ENCODE data around the gene KCND2. TPM values are rescaled to one million over a fixed set of nuclear protein-coding genes. Genes with fewer than 3 reads are reported as not detected.

KCND2 gene
- total RNA-seq, 2 experiments from 2014 or later = not detected

DNA sequence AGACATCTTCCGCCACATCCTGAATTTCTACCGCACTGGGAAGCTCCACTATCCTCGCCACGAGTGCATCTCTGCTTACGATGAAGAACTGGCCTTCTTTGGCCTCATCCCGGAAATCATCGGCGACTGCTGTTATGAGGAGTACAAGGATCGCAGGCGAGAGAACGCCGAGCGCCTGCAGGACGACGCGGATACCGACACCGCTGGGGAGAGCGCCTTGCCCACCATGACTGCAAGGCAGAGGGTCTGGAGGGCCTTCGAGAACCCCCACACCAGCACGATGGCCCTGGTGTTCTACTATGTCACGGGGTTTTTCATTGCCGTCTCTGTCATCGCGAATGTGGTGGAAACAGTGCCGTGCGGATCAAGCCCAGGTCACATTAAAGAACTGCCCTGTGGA, 1.9 kb downstream of the KCND2 start:
- Mint-ChIP-seq H3K27ac (no peak overlapping the region), H3K4me1 (peaks cover 12% of the 10 kb centered on the region), H3K36me3 (ENCODE audit: low read depth) (no peaks in the 10 kb centered on the region), H3K27me3 (peaks cover 29% of the 10 kb centered on the region), H3K4me3 (no peak overlapping the region), H3K9me3 (peaks cover 3% of the 10 kb centered on the region)
- no peak for DNase-seq
- ChIA-PET POLR2A (no interaction called here), CTCF (no interaction called here)

DNA sequence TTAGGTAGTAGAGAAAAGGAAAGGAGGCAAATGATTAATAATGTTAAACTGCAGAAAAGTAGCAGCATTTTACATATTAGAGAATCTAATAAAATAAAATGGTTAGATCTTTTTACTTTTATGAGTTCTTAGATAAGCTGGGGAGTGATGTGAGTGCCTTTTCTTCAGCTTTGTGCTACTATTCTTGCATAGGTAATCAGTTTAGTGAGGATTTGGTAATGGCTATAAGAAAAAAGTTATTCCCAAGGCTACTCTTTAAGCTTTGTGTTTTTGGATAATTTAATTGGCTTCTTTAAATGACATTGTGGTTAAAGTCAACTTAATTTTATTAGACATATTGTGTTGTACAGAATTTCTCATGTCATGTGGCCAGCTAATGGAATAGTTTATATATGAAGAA, 3.7 kb downstream of the KCND2 start:
- no peaks in the 10 kb centered on the region for H3K36me3 Mint-ChIP-seq (ENCODE audit: low read depth)
- H3K4me3 Mint-ChIP-seq = no peak overlapping the region
- no peak for DNase-seq
- H3K4me1 Mint-ChIP-seq = peaks cover 12% of the 10 kb centered on the region
- H3K27ac Mint-ChIP-seq = no peak overlapping the region
- H3K27me3 Mint-ChIP-seq = peaks cover 25% of the 10 kb centered on the region
- ChIA-PET POLR2A (no interaction called here), CTCF (no interaction called here)
- peaks cover 3% of the 10 kb centered on the region for H3K9me3 Mint-ChIP-seq

DNA sequence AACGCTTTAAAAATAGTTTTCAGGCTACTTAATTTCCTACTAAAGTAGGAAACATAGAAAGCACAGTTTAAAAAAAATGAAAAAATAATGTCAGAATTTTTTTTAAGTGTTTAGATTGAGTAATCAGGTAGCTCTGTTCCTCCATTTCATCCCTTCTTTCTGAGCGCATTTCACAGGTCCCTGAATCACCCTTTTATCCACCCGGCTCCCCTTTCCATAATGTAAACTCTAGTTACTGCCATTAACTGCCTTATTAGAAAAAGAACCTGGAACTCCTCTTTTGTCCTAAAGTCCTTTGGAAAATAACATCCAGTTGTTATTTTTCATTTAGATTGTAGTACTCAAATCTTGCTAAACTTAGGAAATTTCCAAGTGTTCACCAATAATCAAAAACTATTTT, 5.8 kb downstream of the KCND2 start:
- H3K27me3 Mint-ChIP-seq = peaks cover 8% of the 10 kb centered on the region
- no peaks in the 10 kb centered on the region for H3K36me3 Mint-ChIP-seq (ENCODE audit: low read depth)
- DNase-seq = no peak
- ChIA-PET CTCF (no interaction called here), POLR2A (no interaction called here)
- H3K27ac Mint-ChIP-seq = no peak overlapping the region
- H3K9me3 Mint-ChIP-seq = peaks cover 3% of the 10 kb centered on the region
- H3K4me3 Mint-ChIP-seq = no peak overlapping the region
- no peaks in the 10 kb centered on the region for H3K4me1 Mint-ChIP-seq

DNA sequence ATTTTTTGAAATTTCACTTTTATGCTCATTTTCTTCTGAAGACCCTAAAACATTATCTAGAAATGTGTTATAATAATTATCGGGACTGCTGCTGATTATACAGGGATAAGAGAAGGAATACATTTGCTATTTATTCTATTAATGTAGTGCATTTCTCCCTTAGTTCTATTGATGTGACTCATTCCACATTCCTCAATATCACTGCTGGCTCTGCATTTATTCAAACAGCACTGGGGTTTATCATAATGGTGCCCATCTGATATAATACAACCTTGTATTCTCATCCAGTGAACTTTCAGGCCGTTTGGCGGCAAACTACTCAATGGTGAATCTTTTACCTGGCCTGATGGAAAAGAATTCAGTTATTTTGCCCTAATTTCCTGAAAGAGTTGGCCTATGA, 7.8 kb downstream of the KCND2 start:
- H3K4me3 Mint-ChIP-seq = no peak overlapping the region
- no peak overlapping the region for H3K27ac Mint-ChIP-seq
- DNase-seq = no peak
- H3K36me3 Mint-ChIP-seq (ENCODE audit: low read depth) = no peaks in the 10 kb centered on the region
- ChIA-PET POLR2A (no interaction called here), CTCF (no interaction called here)
- no peaks in the 10 kb centered on the region for H3K4me1 Mint-ChIP-seq
- H3K9me3 Mint-ChIP-seq = no peaks in the 10 kb centered on the region
- no peaks in the 10 kb centered on the region for H3K27me3 Mint-ChIP-seq

DNA sequence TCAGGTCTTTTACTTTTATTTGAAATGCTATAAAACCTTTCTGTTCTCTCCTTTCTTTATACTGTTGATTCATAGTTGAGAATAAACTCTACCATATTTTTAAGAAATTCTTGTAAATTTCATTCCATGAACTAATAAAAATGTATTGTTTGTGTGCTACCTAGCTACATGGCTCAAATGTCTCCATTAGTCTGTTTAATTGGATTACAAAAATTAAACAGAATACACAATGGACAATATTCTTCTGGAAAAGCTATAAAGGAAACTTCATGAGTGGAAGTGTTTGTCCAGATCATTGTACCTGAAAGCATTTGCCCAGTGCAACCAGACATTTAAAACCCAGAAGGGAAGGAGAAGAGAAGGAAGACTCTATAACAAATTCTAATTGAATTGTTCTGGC, 20.1 kb downstream of the KCND2 start:
- DNase-seq = no peak
- H3K4me1 Mint-ChIP-seq = no peaks in the 10 kb centered on the region
- POLR2A ChIA-PET = no interaction called here

DNA sequence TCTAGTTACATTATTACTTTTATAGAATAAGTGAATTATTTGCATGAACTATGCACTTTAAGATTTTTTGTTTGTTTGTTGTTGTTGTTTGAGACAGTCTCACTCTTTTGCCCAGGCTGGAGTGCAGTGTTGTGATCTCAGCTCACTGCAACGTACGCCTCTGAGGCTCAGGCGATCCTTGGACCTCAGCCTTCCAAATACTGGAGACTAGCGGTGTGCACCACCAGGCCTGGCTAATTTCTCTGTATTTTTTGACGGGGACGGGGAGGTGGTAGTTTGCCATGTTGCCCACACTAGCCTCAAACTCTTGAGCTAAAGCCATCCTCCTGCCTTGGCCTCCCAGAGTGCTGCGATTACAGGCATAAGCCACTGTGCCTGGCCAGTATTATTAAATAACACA, 29.2 kb downstream of the KCND2 start:
- Mint-ChIP-seq H3K4me1 (no peaks in the 10 kb centered on the region), H3K36me3 (ENCODE audit: low read depth) (no peaks in the 10 kb centered on the region), H3K4me3 (no peak overlapping the region), H3K27me3 (no peaks in the 10 kb centered on the region), H3K9me3 (no peaks in the 10 kb centered on the region), H3K27ac (no peak overlapping the region)
- no peak for DNase-seq
- CTCF ChIA-PET = no interaction called here
- POLR2A ChIA-PET = no interaction called here

More for the DNA sequence above, 20.1 kb downstream of the KCND2 start:
- Mint-ChIP-seq H3K27ac (no peak overlapping the region), H3K9me3 (peaks cover 5% of the 10 kb centered on the region), H3K27me3 (no peaks in the 10 kb centered on the region), H3K4me3 (no peak overlapping the region), H3K36me3 (ENCODE audit: low read depth) (no peaks in the 10 kb centered on the region)
- CTCF ChIA-PET = no interaction called here

DNA sequence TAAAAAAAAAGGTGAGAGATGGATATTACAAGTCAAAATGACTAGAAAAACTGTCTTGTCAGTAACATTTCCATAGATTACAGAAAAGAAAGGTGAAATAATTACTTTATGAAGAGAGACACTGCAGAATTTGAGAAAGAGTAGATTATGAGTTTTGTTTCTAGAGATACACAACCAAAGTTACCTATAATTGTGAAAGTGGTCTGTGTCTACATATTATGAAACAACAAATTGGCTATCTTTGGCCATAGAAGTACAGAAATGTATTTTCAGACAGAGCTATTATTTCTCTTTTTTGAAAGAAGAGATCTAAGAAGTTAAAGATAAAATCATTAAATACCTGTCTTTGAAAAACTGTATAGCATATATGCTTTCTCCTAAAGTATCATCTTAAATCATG, 30.1 kb downstream of the KCND2 start:
- Mint-ChIP-seq H3K4me1 (no peaks in the 10 kb centered on the region), H3K4me3 (no peak overlapping the region), H3K27ac (no peak overlapping the region), H3K36me3 (ENCODE audit: low read depth) (no peaks in the 10 kb centered on the region), H3K27me3 (no peaks in the 10 kb centered on the region), H3K9me3 (no peaks in the 10 kb centered on the region)
- POLR2A ChIA-PET = no interaction called here
- no peak for DNase-seq
- CTCF ChIA-PET = no interaction called here

DNA sequence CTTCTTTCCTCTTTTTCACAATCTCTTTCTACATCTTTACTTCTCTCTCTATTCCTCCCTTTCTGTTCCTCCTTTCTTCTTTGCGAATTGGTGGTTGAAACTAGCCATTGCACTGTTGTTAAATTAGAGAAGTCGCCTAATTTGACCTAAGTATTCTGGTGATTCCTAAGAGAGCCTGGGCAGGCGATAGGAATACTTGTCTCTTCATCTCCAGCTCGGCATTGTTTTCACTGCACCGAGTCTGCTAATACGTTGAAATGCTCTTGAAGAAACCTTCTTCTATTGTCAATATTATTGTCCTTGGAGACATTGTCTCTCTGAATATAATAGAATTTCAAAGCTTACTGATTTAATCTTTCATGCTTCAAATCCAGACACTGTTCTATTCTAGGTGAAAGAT, 31.7 kb downstream of the KCND2 start:
- no peaks in the 10 kb centered on the region for H3K27me3 Mint-ChIP-seq
- DNase-seq = no peak
- H3K36me3 Mint-ChIP-seq (ENCODE audit: low read depth) = no peaks in the 10 kb centered on the region
- no peaks in the 10 kb centered on the region for H3K4me1 Mint-ChIP-seq
- H3K4me3 Mint-ChIP-seq = no peak overlapping the region
- H3K9me3 Mint-ChIP-seq = no peaks in the 10 kb centered on the region
- POLR2A ChIA-PET = no interaction called here
- CTCF ChIA-PET = no interaction called here
- no peak overlapping the region for H3K27ac Mint-ChIP-seq

DNA sequence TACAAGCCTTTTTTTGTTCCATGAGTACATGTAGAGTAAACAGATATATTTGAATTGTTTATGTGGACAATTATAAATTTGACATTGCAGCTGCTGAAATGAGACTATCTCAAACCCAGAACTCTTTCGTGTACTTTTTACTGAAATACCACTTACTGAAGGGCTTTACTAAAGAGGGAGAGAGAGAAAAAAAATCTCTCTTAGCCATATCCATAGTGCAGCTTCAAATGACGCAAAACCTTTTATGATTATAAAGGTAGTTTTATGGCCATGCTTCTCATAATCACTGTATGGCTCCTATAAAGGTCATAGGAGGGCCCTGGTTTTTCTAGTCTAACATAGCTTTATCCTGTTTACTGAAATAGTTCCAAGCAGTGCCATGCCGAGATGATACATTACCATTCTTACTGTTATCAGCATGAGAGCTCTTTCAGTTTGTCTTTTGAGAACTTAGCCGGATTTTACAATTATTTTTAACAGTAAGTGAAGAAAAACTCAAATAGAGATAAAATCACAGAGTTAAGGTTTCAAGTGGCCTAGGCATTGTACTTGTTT, 35.1 kb downstream of the KCND2 start:
- H3K9me3 Mint-ChIP-seq = no peaks in the 10 kb centered on the region
- H3K4me1 Mint-ChIP-seq = no peaks in the 10 kb centered on the region
- H3K36me3 Mint-ChIP-seq (ENCODE audit: low read depth) = no peaks in the 10 kb centered on the region
- no peak for DNase-seq
- ChIA-PET CTCF (no interaction called here), POLR2A (no interaction called here)
- no peaks in the 10 kb centered on the region for H3K27me3 Mint-ChIP-seq
- no peak overlapping the region for H3K27ac Mint-ChIP-seq
- no peak overlapping the region for H3K4me3 Mint-ChIP-seq

DNA sequence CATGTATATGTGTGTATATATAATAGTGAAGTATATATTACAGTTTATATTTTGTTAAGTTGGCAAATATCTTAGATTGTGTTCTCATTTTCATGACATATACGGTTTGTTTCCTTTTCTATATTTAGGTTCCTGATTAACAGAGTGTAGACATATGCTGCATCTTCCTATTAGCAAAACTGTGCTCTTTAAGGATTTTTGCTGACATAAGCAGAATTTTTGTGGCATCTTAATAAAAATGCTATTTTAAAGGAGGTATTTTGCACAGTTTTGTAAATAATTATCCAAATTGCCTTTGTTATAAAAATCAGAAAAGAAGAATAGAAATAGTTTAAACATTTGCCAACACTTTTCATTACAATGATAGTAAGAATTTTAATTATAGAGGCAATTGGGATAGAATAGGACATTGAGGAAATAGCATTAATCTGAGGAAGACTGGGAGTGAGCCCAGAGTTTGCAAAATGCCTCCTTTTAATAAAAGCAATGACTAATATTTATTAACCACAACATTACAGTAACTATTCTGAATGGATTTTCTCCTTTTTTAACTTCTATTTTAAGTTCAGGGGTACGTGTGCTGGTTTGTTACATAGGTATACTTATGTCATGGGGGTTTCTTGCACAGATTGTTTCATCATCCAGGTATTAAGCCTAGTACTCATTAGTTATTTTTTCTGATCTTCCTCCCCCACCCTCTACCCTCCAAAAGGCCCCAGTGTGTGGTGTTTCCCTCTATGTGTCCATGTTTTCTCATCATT, 38.2 kb downstream of the KCND2 start:
- Mint-ChIP-seq H3K4me1 (no peaks in the 10 kb centered on the region), H3K27ac (no peak overlapping the region), H3K4me3 (no peak overlapping the region), H3K36me3 (ENCODE audit: low read depth) (no peaks in the 10 kb centered on the region), H3K9me3 (peaks cover 2% of the 10 kb centered on the region), H3K27me3 (no peaks in the 10 kb centered on the region)
- POLR2A ChIA-PET = no interaction called here
- CTCF ChIA-PET = no interaction called here
- DNase-seq = no peak

DNA sequence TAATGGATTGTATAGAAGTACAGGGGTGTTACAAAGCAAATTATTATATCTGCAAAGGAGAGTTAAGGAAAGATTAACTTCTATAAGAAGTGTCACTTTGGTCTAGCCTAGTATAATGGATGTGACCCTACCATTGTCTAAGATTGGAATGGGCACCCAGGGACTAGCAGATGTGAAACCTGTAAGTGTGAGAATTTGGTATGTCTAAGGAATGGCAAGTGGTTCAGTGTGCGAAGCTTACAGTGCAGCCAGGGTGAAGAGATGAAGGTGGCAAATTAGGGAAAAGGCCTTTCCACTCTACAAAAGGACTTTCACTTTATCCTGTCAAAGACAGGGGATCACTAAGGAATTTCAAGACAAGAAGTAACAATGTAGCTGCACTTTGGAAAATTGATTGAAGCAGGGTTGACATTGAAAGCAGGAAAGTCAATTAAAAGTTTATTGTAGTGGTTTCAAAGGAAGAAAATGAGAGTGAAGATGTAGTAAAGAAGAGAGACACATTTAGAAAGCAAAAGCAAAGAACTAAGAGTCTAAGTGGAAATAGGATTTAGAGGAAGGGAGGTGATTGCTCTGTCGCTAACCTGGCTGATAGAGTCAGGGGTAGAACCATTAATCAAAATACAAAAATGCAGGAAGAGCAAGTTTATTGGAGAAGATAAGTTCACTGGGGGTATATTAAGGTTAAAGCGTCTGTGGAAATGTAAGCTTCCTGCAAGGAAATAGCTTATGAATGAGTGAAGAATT, 47.4 kb downstream of the KCND2 start:
- H3K4me1 Mint-ChIP-seq = no peaks in the 10 kb centered on the region
- H3K36me3 Mint-ChIP-seq (ENCODE audit: low read depth) = no peaks in the 10 kb centered on the region
- H3K4me3 Mint-ChIP-seq = no peak overlapping the region
- POLR2A ChIA-PET = no interaction called here
- no peak overlapping the region for H3K27ac Mint-ChIP-seq
- H3K27me3 Mint-ChIP-seq = no peaks in the 10 kb centered on the region
- CTCF ChIA-PET = no interaction called here
- peaks cover 2% of the 10 kb centered on the region for H3K9me3 Mint-ChIP-seq
- no peak for DNase-seq

DNA sequence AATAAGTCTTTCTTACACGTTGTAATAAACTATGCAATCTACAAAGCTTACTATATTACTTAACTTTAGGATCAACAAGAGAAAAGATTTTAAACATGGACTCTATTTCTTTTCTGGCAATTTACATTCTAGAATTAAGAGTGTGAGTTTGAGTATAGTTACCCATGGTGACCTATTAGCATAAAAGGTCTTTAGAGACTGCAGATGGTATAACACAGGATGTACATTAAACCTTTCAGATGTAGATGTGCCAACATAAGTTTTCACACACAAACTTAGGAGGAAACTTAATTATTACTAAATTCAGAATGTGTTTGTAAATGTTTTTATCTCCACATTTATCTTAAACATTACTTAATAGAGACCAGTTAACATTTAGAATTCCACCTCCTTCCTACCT, 54.1 kb downstream of the KCND2 start:
- H3K9me3 Mint-ChIP-seq = no peaks in the 10 kb centered on the region
- H3K36me3 Mint-ChIP-seq (ENCODE audit: low read depth) = no peaks in the 10 kb centered on the region
- ChIA-PET POLR2A (no interaction called here), CTCF (no interaction called here)
- no peak for DNase-seq
- H3K4me3 Mint-ChIP-seq = no peak overlapping the region
- H3K27ac Mint-ChIP-seq = no peak overlapping the region
- H3K27me3 Mint-ChIP-seq = no peaks in the 10 kb centered on the region
- no peaks in the 10 kb centered on the region for H3K4me1 Mint-ChIP-seq

DNA sequence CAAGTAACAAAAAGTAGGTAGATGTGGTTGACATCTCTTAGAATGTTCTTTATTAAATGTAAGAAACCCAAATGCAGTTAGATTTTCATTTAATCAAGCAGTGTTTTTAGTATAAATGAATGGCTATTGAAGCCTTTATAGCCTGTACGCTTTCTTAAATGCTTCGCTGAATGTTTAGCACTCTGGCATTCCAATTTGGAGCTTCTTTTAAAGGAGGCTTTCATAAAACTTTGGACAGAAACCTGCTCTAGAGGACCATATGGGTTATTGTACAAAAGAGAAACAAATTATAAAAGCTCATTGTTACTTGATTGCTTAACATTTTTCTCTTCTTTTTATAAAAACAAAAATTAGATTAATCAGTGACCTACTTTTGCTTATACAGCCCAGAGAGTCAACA, 59.5 kb downstream of the KCND2 start:
- ChIA-PET CTCF (no interaction called here), POLR2A (no interaction called here)
- Mint-ChIP-seq H3K9me3 (no peaks in the 10 kb centered on the region), H3K27ac (no peak overlapping the region), H3K36me3 (ENCODE audit: low read depth) (no peaks in the 10 kb centered on the region), H3K4me3 (no peak overlapping the region), H3K27me3 (no peaks in the 10 kb centered on the region), H3K4me1 (no peaks in the 10 kb centered on the region)
- no peak for DNase-seq

DNA sequence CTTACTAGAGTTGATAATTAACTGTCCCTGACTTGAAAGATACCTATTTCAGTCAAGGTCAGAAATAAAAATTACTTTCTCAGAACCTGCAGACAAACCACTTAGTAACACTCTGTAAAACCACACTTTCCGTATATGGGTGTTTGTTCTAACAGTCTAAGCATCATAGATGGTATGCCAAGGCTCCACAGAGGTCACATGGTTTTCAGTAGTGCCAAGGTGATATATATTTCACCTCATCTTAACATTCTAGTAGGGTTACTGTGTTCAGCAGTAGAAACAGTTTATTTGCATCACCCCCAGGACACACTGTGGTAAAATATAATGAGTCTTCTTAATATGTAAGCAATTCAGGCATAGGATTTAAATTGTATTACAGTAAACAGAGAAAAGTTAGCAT, 61.5 kb downstream of the KCND2 start:
- Mint-ChIP-seq H3K4me1 (no peaks in the 10 kb centered on the region), H3K27me3 (no peaks in the 10 kb centered on the region), H3K4me3 (no peak overlapping the region), H3K9me3 (no peaks in the 10 kb centered on the region), H3K36me3 (ENCODE audit: low read depth) (no peaks in the 10 kb centered on the region), H3K27ac (no peak overlapping the region)
- POLR2A ChIA-PET = no interaction called here
- CTCF ChIA-PET = no interaction called here
- no peak for DNase-seq
